ENCODE measurements around the gene GOLGA8N.

Gene GOLGA8N

DNA sequence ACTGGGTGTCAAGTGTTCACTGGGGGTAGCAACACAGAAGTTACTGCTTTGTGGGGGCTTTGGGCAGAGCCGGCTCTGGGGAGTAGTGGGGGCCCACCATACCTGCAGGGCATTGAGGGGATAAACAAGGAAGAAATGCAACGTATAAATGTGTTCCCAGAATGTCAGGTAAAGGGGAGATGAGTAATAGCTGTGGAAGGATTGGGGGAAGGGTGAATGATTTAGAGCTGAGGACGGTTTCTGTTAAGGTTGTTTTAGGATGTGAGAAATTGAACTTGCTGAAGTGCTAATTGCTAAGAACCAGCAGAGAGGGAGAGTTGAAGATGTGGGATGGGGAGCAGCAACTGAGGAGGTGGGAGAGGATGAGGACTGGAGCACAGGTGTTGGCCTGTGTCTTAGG, 58.9 kb downstream of the GOLGA8N start:
- DNase-seq: no peak

GRCh38 chr15:32656091-32656490, 62.8 kb downstream of the GOLGA8N start:
- no peak for DNase-seq

- no peak for DNase-seq
Measured at GRCh38 chr15:32656496-32656895, 63.2 kb downstream of the GOLGA8N start.

Measured in SW 1271 (cell line).